Smooth muscle cell (in vitro differentiated cells): ENCODE results near the gene KCND3. TPM values are rescaled to one million over a fixed set of nuclear protein-coding genes. Genes with fewer than 3 reads are reported as not detected.
A peak's percentile ranks its signal among the peaks of the same experiment; 100 is the strongest.

Experiments
- DNase-seq: peaks from one replicate; lab custom pipeline; 2025; ENCODE audit not compliant: unreplicated experiment; lab: John Stamatoyannopoulos, UW
- H2AFZ ChIP-seq: fragments of 200-600 bp; sonication (generic); 2 replicates; pipeline ENCODE4 v1.6.0; 2016; ENCODE audit warnings: antibody characterized with exemption, low read depth, mild to moderate bottlenecking
- H3F3A ChIP-seq: fragments of 200-600 bp; sonication (generic); 2 replicates; pipeline ENCODE4 v1.6.0; 2017; ENCODE audit warnings: antibody characterized with exemption, low read depth
- H3K27ac ChIP-seq: fragments of 200-600 bp; sonication (generic); 2 replicates; pipeline ENCODE4 v1.5.1; 2016; ENCODE audit warnings: low read depth, mild to moderate bottlenecking
- H3K27me3 ChIP-seq: fragments of 200-600 bp; sonication (generic); 2 replicates; pipeline ENCODE4 v1.6.1; 2016; ENCODE audit warnings: low read depth, mild to moderate bottlenecking
- H3K36me3 ChIP-seq: fragments of 200-600 bp; sonication (generic); 2 replicates; pipeline ENCODE4 v1.5.1; 2016; ENCODE audit warnings: low read depth
- H3K4me1 ChIP-seq: fragments of 200-600 bp; sonication (generic); 2 replicates; pipeline ENCODE4 v1.5.1; 2016; ENCODE audit warnings: low read depth
- H3K4me2 ChIP-seq: fragments of 200-600 bp; sonication (generic); 2 replicates; pipeline ENCODE4 v1.6.0; 2016; ENCODE audit warnings: mild to moderate bottlenecking
- H3K4me3 ChIP-seq: fragments of 200-600 bp; sonication (generic); 2 replicates; pipeline ENCODE4 v1.5.1; 2016; ENCODE audit warnings: mild to moderate bottlenecking
- H3K79me2 ChIP-seq: fragments of 200-600 bp; sonication (generic); 2 replicates; pipeline ENCODE4 v1.6.0; 2016; ENCODE audit warnings: low read depth, mild to moderate bottlenecking
- H3K9ac ChIP-seq: fragments of 200-600 bp; sonication (generic); 2 replicates; pipeline ENCODE4 v1.6.0; 2016; ENCODE audit warnings: low read depth
- H3K9me3 ChIP-seq: fragments of 200-600 bp; sonication (generic); replicated peaks from 2 replicates; pipeline ENCODE4 v1.5.1; 2016; ENCODE audit warnings: low read depth
- H4K20me1 ChIP-seq: fragments of 200-600 bp; sonication (generic); 2 replicates; pipeline ENCODE4 v1.6.0; 2016; ENCODE audit warnings: low read depth
- CTCF ChIP-seq: fragments of 200-600 bp; sonication (generic); IDR thresholded peaks from 2 replicates; pipeline ENCODE4 v1.5.1; 2017; ENCODE audit warnings: borderline replicate concordance, mild to moderate bottlenecking, antibody characterized with exemption; ENCODE audit not compliant: insufficient read depth, poor library complexity, severe bottlenecking
- WGBS: methylation state at CpG from one replicate; pipeline ENCODE4 v1.1.7; 2016; ENCODE audit warnings: low lambda C conversion rate; 5-methylcytosine and 5-hydroxymethylcytosine counted together
- polyA plus RNA-seq: library from polyadenylated mRNA; unstranded; fragments of >200 nt; fragmentation: Nextera tagmentation; extraction: Ambion mirVana; gene quantifications from 2 replicates; pipeline ENCODE4 v1.2.1, GENCODE V29; 2016
- total RNA-seq: library from RNA; depleted of rRNA; stranded (reverse); fragments of >200 nt; gene quantifications from 2 replicates; pipeline ENCODE4 v1.2.3, GENCODE V29; 2014

Gene KCND3
- total and polyA plus RNA-seq, 2 experiments from 2014 or later, result 0.97 to 2.2 TPM

GRCh38 chr1:111762332-111762731 lies 227.1 kb downstream of the KCND3 start:
- Histone ChIP-seq H3K79me2 (peaks cover 14% of the 10 kb centered on the region), H2AFZ (no peak overlapping the region), H3K9ac (no peak overlapping the region), H3K4me1 (no peaks in the 10 kb centered on the region), H3K4me2 (no peak overlapping the region), H3K9me3 (no peaks in the 10 kb centered on the region), H3K36me3 (peaks cover 33% of the 10 kb centered on the region), H3K27ac (no peak overlapping the region), H3K4me3 (no peak overlapping the region), H3F3A (no peaks in the 10 kb centered on the region), H4K20me1 (no peaks in the 10 kb centered on the region), H3K27me3 (no peaks in the 10 kb centered on the region)
- TF ChIP-seq CTCF, result no peak
- 98% methylated on average over 2 of the region's 2 CpGs for WGBS
- DNase-seq, result no peak

- H2AFZ ChIP-seq, result no peak overlapping the region
- no peaks in the 10 kb centered on the region for H3F3A ChIP-seq
- no peaks in the 10 kb centered on the region for H3K27me3 ChIP-seq
- no peak overlapping the region for H3K4me3 ChIP-seq
- no peaks in the 10 kb centered on the region for H3K9me3 ChIP-seq
- H3K4me1 ChIP-seq, result peaks cover 4% of the 10 kb centered on the region
- H4K20me1 ChIP-seq, result no peaks in the 10 kb centered on the region
- no peak overlapping the region for H3K27ac ChIP-seq
- whole genome bisulfite sequencing, result 91% methylated on average over 2 of the region's 2 CpGs
- no peak overlapping the region for H3K4me2 ChIP-seq
- no peak for DNase-seq
- peaks cover 33% of the 10 kb centered on the region for H3K36me3 ChIP-seq
- H3K9ac ChIP-seq, result no peak overlapping the region
- TF ChIP-seq CTCF, result no peak
- peaks cover 20% of the 10 kb centered on the region for H3K79me2 ChIP-seq
Measured at GRCh38 chr1:111761717-111762116, 227.8 kb downstream of the KCND3 start.

GRCh38 chr1:111758373-111758772 lies 231.1 kb downstream of the KCND3 start:
- Histone ChIP-seq H2AFZ (no peak overlapping the region), H3K4me3 (no peak overlapping the region), H3K27ac (no peak overlapping the region), H3K27me3 (no peaks in the 10 kb centered on the region), H4K20me1 (no peaks in the 10 kb centered on the region), H3F3A (no peaks in the 10 kb centered on the region), H3K36me3 (peaks cover 21% of the 10 kb centered on the region), H3K9ac (no peak overlapping the region), H3K4me1 (peaks cover 8% of the 10 kb centered on the region), H3K9me3 (no peaks in the 10 kb centered on the region), H3K4me2 (no peak overlapping the region), H3K79me2 (peaks cover 27% of the 10 kb centered on the region)
- no peak for DNase-seq
- TF ChIP-seq CTCF, result no peak
- 86% methylated on average over 2 of the region's 2 CpGs for whole genome bisulfite sequencing

GRCh38 chr1:111756124-111756513 lies 233.3 kb downstream of the KCND3 start:
- peaks cover 7% of the 10 kb centered on the region for H3K36me3 ChIP-seq
- H3K27ac ChIP-seq, result peak overlapping the region; percentile 92
- H3K4me2 ChIP-seq, result peak overlapping the region; percentile 94
- H3K4me1 ChIP-seq, result peaks cover 8% of the 10 kb centered on the region
- DNase-seq, result no peak
- no peaks in the 10 kb centered on the region for H3K27me3 ChIP-seq
- no peaks in the 10 kb centered on the region for H3K9me3 ChIP-seq
- H3F3A ChIP-seq, result no peaks in the 10 kb centered on the region
- peak overlapping the region; percentile 91 for H3K4me3 ChIP-seq
- no peak for TF ChIP-seq CTCF
- peak overlapping the region; percentile 94 for H3K9ac ChIP-seq
- H3K79me2 ChIP-seq, result peaks cover 27% of the 10 kb centered on the region
- H4K20me1 ChIP-seq, result no peaks in the 10 kb centered on the region
- peak overlapping the region; percentile 96 for H2AFZ ChIP-seq
- 2% methylated on average over 21 of the region's 35 CpGs for WGBS
